ENCODE data around the gene TBC1D22A.

Gene TBC1D22A

DNA sequence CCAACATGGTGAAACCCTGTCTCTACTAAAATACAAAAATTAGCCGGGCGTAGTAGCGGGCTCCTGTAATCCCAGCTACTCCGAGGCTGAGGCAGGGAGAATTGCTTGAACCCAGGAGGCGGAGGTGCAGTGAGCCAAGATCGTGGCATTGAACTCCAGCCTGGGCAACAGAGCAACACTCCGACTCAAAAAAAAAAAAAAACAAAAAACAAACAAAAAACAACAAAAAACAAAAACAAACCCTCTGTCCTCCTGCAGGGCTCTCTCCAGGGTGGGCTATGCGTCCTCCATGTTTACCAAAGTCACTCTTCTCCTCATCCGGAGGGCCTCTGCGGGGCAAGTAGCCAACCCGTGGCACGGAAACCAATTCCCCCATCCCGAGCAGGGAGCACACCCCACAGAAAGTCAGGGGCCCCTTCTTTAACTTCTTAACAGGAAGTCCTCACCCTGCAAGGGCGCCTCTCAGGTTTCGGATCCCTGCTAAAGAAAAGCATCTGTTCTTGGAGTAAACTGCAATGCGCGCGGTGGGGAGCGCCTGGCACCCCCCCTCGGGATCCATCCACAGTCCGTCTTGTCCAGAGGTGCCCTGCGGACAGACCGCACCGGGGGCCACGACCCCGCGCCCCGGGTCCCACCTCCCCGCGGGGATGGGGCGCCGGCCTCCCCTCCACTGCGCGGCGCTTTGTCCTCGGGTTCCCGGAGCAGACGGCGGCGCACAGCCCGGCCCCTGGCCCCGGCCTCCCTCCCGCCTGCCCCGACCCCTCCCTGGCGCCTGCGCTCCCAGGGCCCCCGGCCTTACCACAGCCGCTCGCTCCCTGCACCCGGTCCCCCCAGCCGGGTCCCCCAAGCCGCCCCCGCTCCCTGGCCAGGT is 25.1 kb upstream of the TBC1D22A start:
- peak; percentile 35 to 67 (median 56) for DNase-seq

DNA sequence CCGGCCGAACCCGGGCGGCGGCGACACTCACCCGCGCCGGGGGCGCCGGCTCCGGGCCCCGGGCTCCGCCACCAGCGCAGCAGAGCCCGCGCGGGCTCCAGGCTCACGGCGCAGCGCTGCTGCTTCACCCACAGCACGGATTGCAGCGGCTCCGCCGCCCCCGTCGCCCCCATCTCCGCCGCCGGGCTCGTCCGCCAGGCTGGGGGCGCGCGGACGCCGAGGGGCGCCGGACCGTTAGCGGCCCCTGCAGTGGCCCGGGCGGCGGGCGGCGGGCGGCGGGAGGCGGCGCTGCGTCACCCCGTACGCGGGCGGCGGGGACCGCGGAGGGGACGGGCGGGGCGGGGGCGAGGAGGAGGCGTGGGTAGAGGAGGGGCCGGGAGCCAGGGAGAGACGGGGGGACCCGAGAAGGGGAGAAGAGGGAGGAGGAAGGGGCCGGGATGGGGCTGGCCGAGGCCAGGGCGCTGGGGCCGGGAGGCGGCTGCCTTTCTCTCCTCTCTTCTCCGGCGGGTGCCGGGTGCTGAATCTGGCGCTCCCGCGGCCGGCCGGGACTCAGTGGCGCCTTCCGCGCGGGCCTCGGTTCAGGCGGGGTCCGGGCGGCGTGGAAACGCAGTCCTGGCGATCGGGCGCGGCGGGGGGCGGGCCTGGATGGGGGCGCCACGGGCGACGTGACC is 24.3 kb upstream of the TBC1D22A start, which contains the start of gene CERK:
Gene CERK, minus strand, starts transcription at position 277 of the 671 bp plus-strand sequence. Its CDS starts 104 bp downstream, at position 173.
- DNase-seq = peak; percentile 47 to 81 (median 66)

DNA sequence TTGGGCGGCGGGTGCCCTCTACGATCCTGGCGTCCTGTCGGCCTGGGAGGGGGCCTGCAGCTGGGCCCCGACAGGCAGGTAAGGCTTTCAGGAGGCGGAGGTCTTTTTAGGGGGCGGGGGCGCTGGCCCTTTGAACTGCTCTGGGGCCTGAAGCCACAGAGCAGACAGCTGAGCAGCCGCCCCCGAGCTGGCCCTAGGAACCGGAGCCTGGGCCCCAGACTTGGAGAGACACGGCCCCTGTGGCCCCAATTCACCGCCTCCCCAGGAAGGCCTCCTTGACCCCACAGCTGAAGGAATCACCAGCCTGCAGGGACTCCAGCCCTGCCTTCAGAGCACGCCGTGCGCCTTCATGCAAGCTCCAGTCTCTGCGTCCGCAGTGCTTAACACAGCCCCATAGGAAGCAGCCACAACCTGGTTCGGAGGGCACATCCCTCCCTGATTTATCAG is 23.8 kb upstream of the TBC1D22A start:
- peak in 3 of 4 experiments; percentile 25 to 44 (median 31) for DNase-seq

DNA sequence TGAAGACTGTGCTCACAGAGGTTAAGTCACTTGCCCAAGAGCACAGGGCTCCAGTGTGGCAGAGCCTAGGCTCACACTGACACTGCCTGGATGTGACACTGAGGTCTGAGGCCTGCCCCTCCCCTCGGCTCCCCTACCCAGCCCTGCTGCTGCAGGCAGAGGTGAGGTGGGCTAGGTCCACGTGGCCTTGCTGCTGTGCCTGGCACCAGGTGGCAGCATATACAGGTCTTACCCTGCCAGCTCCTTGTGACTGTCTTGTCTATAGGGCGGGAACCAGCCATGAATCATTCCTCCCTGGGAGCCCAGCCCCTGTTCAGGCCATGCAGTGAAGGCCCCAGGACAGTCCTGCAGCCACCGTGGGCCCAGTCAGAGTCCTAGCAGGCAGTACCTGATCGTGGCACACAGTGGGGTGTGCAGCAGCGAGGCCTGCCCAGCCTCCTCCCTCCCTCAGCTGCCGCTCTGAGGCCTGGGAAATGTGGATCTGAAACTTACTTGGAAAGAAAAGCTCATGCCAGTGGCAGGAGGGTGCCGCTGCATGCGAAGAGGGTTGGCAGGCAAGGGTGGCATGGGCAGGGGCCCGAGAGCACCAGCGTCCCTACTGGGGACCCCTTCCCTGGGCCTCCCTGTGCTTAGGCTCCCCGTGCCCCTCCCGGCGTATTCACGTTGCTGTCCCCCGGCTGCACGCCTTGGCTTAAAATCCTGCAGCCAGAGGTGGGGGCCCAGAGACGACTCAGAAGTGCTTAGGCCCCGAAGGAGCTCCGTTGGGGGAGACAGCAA is 23.2 kb upstream of the TBC1D22A start:
- peak; percentile 47 to 74 (median 68) for DNase-seq

- no peak for DNase-seq
Observed at GRCh38 chr22:46740910-46741780, 21.3 kb upstream of the TBC1D22A start.

DNA sequence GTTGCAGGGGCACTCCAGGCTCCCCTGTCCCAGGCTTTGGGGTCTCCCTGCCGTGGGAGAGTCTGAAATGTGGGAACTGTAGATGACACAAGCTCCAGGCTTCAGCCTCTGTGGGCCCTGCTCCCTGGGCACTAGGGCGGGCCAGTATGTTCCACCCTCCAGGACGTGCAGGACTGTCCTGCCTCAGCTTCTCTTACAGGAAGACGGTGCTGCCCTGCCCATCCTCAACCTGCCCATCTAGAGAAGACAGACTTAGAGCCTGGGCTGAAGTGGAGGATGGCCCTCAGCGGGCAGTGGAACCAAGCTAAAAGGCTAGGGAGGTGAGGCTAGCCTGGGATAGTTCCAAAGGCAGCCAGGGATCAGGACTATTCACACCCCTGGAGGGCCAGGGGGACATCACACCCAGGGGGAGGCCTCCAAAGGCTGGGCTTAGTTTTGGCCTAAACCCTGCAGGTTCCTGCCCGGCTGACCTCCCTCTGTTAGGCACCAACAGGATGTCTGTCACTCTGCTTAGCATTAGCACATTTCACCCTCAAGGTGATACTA is 20.4 kb upstream of the TBC1D22A start:
- DNase-seq = no peak

DNA sequence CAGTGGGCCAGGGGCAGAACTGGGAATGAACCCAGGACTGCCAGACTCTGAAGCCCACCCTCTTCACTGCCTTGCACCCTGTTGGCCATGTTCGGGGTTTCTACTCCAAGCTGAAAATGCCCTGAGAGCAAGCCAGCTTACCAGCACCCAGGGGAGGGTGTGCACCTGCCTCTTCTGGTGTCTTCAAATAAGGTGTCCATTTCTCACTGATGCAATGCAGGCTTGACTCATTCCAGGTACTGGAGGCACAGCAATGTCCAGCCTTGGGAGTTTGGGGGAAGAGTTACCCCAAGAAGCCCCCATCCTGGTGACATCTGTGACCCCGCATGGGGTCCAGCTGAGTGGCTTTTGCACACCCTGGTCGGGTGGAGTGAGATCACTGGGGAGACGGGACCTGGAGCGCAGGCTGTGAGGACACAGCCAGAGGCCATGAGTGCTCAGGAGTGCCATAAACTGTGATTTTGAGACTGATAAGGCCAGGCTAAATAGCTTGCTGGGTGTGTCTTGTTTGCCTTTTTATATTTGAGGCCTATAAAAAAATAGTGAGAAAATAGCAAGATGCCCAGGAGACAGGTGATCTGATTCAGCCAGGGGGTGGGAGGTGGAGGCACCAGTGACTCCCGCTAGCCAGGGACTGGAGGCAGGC is 19.8 kb upstream of the TBC1D22A start:
- no peak for DNase-seq

DNA sequence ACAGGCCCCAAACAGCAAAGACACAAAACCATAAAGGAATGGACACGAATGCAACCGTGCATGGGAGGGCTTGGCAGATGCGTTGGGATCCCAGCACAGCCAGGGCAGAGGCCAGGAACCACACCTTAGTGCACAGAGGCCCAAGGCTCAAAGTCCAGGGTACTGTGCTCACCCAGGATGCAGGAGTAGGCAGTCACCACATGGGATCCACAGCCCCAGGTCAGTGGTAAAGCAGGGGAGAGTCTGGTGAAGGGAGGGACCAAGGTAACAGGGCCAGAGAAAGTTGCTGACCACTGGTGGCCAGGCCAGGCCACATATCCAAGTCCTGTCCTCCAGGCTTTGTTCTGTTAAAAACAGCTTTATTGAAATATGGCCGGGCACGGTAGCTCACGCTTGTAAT is 17.9 kb upstream of the TBC1D22A start:
- no peak for DNase-seq

DNA sequence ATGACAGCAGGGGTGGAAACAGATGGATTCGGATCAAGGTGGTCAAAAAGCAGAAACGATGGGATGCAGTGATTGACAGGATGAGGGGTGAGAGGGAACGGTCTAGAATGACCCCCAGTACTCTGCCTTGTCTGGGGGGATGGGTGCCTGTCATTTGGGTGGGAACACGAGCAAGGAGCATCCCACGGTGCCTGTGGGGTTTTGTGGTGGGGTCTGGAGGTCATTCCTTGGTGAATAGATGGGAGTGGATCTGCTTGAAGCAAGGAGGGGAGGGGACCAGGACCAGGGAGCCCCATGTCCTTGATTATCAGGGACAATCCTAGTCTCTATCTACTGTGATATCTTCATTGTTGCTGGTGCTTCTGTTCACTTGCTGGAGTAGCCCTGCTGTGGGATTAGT is 16.3 kb upstream of the TBC1D22A start:
- no peak for DNase-seq

GRCh38 chr22:46746620-46747019 is 15.8 kb upstream of the TBC1D22A start:
- DNase-seq = no peak

GRCh38 chr22:46747646-46748045 is 14.8 kb upstream of the TBC1D22A start:
- DNase-seq = no peak

GRCh38 chr22:46748206-46748907 is 14.1 kb upstream of the TBC1D22A start:
- DNase-seq = no peak

DNA sequence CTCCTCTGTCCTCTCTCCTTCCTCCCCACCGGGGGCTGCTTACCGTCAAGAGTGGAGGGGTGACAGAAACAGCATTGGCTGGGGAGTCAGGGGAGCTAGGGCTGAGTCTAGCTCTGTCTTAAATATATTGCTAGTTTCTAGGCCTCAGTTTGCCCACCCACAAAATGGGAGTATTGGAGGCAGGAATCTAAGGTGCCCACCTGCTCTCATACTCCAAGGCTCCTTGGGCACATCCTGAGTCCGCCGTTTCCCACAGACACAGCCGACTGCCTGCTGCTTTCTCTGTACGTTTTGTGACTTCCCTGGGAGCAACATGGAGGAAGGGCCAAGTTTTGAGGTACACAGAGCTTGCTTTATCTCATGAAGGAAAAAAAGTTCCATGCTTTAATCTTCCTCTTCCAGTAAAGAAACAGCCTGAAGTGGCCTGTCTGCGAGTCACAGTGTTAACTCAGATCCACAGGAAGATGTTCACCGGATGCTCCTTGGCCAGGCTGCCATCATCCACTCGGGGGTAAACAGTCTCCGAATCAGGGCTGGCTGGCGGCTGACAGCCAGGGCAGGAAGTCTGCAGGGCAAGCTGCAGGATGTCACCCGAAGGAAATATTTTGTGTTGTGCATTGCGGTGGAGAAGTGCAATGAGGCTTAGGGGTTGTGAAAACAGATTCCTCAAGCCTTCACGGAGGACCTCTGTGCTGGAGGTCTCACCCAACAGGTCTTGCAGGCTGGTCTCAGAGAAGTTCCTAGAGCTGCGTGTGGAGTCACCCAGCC is 13.4 kb upstream of the TBC1D22A start:
- peak; percentile 53 to 76 (median 72) for DNase-seq

DNA sequence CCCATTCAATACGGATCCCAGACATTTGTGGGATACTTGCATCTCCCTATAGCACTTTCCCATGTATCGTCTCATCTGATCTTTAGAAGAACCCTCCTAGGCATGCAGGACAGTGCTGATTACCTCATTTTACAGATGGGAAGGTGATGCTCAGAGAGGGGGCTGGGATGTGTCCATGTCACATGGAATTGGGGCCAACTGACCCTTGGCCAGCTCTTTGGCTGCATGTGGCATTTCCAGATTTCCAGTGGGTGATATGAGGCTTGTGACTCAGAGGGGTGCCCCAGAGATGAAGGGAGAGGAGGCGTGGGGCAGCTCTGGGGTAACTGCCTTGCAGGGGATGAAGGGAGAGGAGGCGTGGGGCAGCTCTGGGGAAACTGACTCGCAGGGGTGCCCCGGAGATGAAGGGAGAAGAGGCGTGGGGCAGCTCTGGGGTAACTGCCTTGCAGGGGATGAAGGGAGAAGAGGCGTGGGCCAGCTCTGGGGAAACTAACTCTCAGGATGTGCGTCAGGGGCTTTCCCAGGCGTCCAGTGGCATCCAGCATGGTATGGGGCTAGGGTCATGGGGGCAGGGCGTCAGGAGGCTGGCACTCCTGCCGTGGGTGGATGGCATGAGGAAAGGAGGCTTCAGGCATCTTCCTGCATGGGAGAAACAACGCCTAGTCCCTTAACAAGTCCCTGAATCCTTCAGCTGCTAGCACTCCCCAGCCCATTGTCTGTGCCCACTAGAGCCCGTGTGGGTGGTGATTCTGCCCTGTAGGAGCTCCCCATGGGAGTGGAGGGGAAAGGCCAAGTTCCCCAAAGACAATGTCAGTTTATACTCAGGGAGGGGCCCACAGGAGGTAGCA is 12.5 kb upstream of the TBC1D22A start:
- peak; percentile 84 to 94 (median 88) for DNase-seq

DNA sequence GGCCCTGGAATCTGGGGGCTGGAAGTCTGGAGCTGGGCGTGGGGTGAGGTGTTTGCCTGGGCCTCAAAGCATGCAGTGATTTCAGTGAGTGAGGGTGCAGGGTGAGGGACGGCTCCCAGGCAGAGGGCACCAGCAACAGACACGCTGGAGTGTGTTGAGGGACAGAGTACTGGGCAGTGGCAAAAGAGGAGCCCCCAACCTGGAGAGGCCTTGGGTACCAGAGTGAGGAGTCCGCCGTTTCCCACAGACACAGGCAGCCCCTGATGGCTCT is 12.0 kb upstream of the TBC1D22A start:
- DNase-seq = no peak

DNA sequence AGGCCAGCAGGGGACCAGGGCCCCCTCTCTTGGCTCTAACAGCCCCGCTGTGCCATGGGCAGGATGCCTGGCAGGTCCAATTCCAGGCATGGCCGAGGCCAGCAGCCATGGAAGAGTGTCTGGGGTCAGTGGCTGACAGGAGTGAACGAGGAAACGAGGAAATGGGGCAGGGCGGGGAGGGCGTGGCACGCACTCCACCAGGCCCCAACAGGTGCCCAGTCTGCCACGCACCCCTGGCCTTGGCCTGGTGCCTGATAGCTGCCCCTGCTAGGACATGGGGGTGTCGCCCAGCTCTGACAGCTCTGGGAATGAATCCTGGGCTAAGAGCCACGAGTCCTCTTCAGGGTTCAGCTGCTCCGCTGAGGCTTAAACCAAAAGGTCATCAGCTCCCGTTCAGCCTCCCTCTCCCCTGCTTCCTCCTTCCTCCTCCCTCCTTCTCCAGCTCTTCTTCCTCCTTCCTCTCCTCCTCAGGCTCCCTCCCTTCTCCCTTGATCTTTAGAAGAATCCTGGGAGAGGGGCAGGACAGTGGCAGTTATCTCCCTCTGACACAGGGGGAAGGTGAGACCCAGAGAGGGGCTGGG is 11.5 kb upstream of the TBC1D22A start:
- DNase-seq = peak in 3 of 4 experiments; percentile 45 to 55 (median 48)

DNA sequence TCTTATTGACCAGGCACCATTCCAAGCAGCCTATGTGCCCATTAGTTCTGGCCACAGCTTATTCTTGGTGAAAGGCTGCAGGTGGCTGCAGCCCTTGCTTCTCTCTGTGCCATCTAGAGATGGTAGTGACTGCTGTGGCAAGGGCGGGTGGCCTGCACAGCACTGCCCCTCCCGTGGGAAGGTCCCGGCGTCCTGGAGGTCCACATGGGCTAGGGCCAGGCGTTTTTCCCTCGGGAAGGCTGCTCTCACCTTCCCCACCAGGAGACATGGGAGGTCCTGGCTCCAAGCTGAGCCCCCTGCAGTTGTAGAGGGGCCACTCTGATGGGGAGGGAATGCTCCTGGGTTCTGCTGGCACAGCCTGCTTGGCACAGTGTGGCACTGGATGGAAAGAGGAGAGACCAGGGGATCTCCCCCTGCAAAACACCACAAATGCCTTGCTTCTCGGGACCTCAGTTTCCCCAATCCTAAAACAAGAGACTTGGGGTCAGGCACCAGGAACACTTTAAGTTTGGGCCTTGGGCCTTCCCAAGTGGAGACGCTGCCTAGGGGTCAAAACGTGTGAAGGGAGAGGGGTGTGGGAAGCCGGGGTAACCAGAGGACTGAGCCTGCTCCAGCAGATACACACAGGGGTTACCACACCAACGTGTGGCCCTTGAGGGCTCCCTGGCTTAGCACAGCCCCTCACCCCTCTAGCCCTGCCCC is 10.0 kb upstream of the TBC1D22A start:
- no peak for DNase-seq

DNA sequence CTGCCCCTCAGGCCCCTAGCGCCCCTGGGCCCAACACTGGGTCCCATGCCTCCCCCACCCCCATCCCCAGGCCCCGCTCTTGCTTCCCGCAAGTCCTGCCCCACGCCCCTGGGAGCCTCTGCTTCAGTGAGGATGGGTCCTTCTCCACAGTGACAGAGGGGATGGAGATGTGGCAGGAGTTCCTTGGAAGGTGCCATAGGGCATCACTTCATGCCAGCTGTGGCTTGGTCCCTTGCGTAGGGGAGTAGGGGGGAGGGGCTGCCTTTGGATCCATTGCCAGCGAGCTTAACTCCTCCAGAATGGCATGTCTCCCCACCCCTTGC is 9.5 kb upstream of the TBC1D22A start:
- DNase-seq = no peak

Measured in suppressor macrophage (primary cell).